Astrocyte (in vitro differentiated cells and primary cell): ENCODE results near the gene HEXIM2.
"Not testable (repeated sequence)": the region's sequence is repeated elsewhere in the genome, so short reads cannot be mapped to it uniquely, and the experiment has no call there.

Source experiments
- EZH2 ChIP-seq: IDR thresholded peaks from 2 replicates; pipeline ENCODE4 v1.6.1; 2012; ENCODE audit warnings: mild to moderate bottlenecking, low read length, inconsistent platforms; ENCODE audit not compliant: insufficient read depth
- TF ChIP-seq, protein P1 (sequence below): IDR thresholded peaks from 2 replicates; pipeline ENCODE4 v1.5.1; 2011; ENCODE audit warnings: low read depth, mild to moderate bottlenecking, inconsistent platforms, low read length, moderate library complexity; ENCODE audit not compliant: insufficient read depth

GRCh38 chr17:45201880-45202279, 40.2 kb downstream of the HEXIM2 start:
- TF ChIP-seq, protein P1, sequence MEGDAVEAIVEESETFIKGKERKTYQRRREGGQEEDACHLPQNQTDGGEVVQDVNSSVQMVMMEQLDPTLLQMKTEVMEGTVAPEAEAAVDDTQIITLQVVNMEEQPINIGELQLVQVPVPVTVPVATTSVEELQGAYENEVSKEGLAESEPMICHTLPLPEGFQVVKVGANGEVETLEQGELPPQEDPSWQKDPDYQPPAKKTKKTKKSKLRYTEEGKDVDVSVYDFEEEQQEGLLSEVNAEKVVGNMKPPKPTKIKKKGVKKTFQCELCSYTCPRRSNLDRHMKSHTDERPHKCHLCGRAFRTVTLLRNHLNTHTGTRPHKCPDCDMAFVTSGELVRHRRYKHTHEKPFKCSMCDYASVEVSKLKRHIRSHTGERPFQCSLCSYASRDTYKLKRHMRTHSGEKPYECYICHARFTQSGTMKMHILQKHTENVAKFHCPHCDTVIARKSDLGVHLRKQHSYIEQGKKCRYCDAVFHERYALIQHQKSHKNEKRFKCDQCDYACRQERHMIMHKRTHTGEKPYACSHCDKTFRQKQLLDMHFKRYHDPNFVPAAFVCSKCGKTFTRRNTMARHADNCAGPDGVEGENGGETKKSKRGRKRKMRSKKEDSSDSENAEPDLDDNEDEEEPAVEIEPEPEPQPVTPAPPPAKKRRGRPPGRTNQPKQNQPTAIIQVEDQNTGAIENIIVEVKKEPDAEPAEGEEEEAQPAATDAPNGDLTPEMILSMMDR: not testable (repeated sequence)
- not testable (repeated sequence) for TF ChIP-seq EZH2
